ENCODE data around the gene RNF150.

DNA sequence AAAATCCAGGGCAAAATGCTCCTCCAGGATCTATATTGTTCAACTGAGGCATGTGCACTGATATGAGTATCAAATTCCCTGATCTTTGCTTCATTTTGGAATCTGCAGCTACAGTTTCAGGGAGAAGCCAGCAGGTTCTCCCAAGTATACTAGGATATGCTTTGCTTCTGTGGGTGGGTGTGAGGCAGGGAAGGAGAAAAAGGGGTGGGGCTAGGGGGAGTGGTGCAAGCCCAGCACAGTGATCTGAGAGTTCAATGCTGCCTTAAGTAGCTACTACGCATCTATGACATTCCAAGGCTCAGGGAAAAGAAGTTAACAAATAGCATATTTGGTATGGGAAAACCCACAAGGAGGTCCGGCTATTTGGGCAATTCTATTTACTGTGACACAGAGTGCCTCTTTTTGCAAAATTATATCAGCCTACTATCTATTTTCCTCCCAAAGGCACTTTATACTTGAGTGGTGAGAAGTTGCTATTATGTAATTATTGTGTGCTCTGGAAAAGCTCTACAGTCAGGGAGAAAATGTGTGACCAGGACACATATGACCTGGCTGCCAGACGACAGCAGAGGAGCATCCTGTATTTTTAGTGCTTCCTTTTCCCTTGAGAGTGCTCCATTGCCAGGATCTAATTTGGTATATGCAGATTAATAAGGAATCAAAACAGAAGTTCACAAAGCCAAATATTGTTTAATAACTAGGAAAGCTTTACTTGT, 162.0 kb downstream of the RNF150 start:
- TF ChIP-seq POLR2A (IDR thresholded peaks at IDR 0.05) (no peak), CTCF (IDR thresholded peaks at IDR 0.05) (no peak)
